H1 (cell line): Measurements from ENCODE around the gene LIN54. TPM values are rescaled to one million over a fixed set of nuclear protein-coding genes. Genes with fewer than 3 reads are reported as not detected.

Experiments used
- CTCF ChIA-PET: fragments of 300-600 bp; sonication (Branson Sonifier 250); formaldehyde crosslinking; loops from one replicate; lab custom pipeline; 2021; ENCODE audit not compliant: partially characterized antibody; lab: Charles Lee
- POLR2A ChIA-PET: fragments of 300-600 bp; sonication (Branson Sonifier 250); formaldehyde crosslinking; loops from one replicate; lab custom pipeline; 2021; ENCODE audit warnings: inconsistent platforms; ENCODE audit not compliant: partially characterized antibody; lab: Charles Lee
- DNase-seq, 2 experiments: peaks; one replicate each; pipeline versions ENCODE4 v3.0.0 to v3.0.0-alpha.2; 2010 to 2022; ENCODE audit warnings: low spot score in 2 of 2, low read depth in 1 of 2, mixed read lengths in 1 of 2
- FAIRE-seq: peaks from 2 replicates; lab custom pipeline; 2011; peaks lifted over from hg19 to GRCh38; lab: Jason Lieb, UNC
- H2AFZ ChIP-seq: 2 replicates; pipeline ENCODE4 v1.8.1; 2012; ENCODE audit warnings: low read length, inconsistent platforms
- H2AK5ac ChIP-seq: 2 replicates; pipeline ENCODE4 v1.6.1; 2013; ENCODE audit warnings: low read depth, low read length
- H2BK120ac ChIP-seq: replicated peaks from 2 replicates; pipeline ENCODE3; 2013; ENCODE audit warnings: low read depth, low read length, inconsistent platforms
- H2BK12ac ChIP-seq: 2 replicates; pipeline ENCODE4 v1.6.1; 2013; ENCODE audit warnings: low read depth, low read length
- H2BK15ac ChIP-seq: 2 replicates; pipeline ENCODE4 v1.6.1; 2013; ENCODE audit warnings: low read length
- H2BK20ac ChIP-seq: 2 replicates; pipeline ENCODE4 v1.6.1; 2013; ENCODE audit warnings: low read length
- H2BK5ac ChIP-seq: 2 replicates; pipeline ENCODE4 v1.6.1; 2013; ENCODE audit warnings: low read depth, low read length
- H3K14ac ChIP-seq: 2 replicates; pipeline ENCODE4 v1.6.1; 2013; ENCODE audit warnings: inconsistent platforms; ENCODE audit not compliant: insufficient read length
- H3K18ac ChIP-seq: 2 replicates; pipeline ENCODE4 v1.6.1; 2013; ENCODE audit warnings: low read length; ENCODE audit errors: extremely low read depth
- H3K23ac ChIP-seq: 2 replicates; pipeline ENCODE4 v1.6.1; 2013; ENCODE audit warnings: inconsistent platforms; ENCODE audit not compliant: insufficient read length
- H3K23me2 ChIP-seq: 2 replicates; pipeline ENCODE4 v1.6.1; 2013; ENCODE audit warnings: low read depth, low read length
- H3K27ac ChIP-seq: 2 replicates; pipeline ENCODE4 v1.6.1; 2011; ENCODE audit warnings: low read depth, low read length, inconsistent platforms
- H3K27me3 ChIP-seq, 4 experiments: replicated peaks in 1 of 4; 1 replicate in 1 of 4; 2 replicates in 3 of 4; pipeline versions ENCODE4 v1.6.1 to v1.8.1; 2011 to 2013; ENCODE audit warnings: low read length in 3 of 4, mild to moderate bottlenecking in 3 of 4, inconsistent platforms in 2 of 4, mixed read lengths in 2 of 4, moderate library complexity in 1 of 4; ENCODE audit not compliant: control insufficient read depth in 3 of 4, insufficient read depth in 3 of 4; ENCODE audit errors: extremely low read depth in 1 of 4
- H3K36me3 ChIP-seq, 4 experiments: 2 replicates each; pipeline versions ENCODE4 v1.6.1 to v1.8.1; 2011 to 2013; ENCODE audit warnings: mild to moderate bottlenecking in 4 of 4, low read length in 3 of 4, moderate library complexity in 2 of 4, control low read depth in 1 of 4, inconsistent platforms in 1 of 4; ENCODE audit not compliant: insufficient read depth in 4 of 4, control insufficient read depth in 2 of 4
- H3K4ac ChIP-seq: replicated peaks from 2 replicates; pipeline ENCODE3; 2013; ENCODE audit warnings: low read length, low read depth, mixed read lengths, inconsistent platforms; ENCODE audit not compliant: insufficient read length
- H3K4me1 ChIP-seq, 4 experiments: replicated peaks in 1 of 4; 1 replicate in 1 of 4; 2 replicates in 3 of 4; pipeline versions ENCODE4 v1.6.1 to v1.8.1; 2011 to 2013; ENCODE audit warnings: low read length in 3 of 4, inconsistent platforms in 2 of 4, mixed read lengths in 1 of 4; ENCODE audit not compliant: insufficient read depth in 4 of 4, control insufficient read depth in 3 of 4
- H3K4me2 ChIP-seq, 2 experiments: 2 replicates each; pipeline versions ENCODE4 v1.6.1 to v1.8.1; 2011 to 2013; ENCODE audit warnings: low read depth in 2 of 2, low read length in 2 of 2, control low read depth in 1 of 2, inconsistent platforms in 1 of 2, mild to moderate bottlenecking in 1 of 2; ENCODE audit not compliant: insufficient read depth in 1 of 2
- H3K4me3 ChIP-seq, 4 experiments: fragments of 200-600, 300-600 bp in 1 of 4; sonication (generic), shearing (Covaris generic), sonication (Bioruptor Twin) in 1 of 4; 2 replicates each; pipeline versions ENCODE4 v1.5.1 to v1.8.1; 2011 to 2016; ENCODE audit warnings: low read length in 4 of 4, low read depth in 3 of 4, control low read depth in 2 of 4, inconsistent platforms in 2 of 4, mild to moderate bottlenecking in 2 of 4, mixed read lengths in 1 of 4, moderate library complexity in 1 of 4; ENCODE audit not compliant: insufficient read depth in 2 of 4; ENCODE audit errors: extremely low read depth in 1 of 4
- H3K56ac ChIP-seq: replicated peaks from 2 replicates; pipeline ENCODE3; 2013; ENCODE audit warnings: low read depth, mild to moderate bottlenecking, mixed read lengths, low read length, inconsistent platforms; ENCODE audit not compliant: insufficient read length
- H3K79me1 ChIP-seq: 2 replicates; pipeline ENCODE4 v1.6.1; 2013; ENCODE audit warnings: low read depth, low read length, control low read depth
- H3K79me2 ChIP-seq, 2 experiments: 2 replicates each; pipeline versions ENCODE4 v1.6.1 to v1.8.1; 2012 to 2013; ENCODE audit warnings: low read length in 2 of 2, mild to moderate bottlenecking in 2 of 2, inconsistent platforms in 1 of 2; ENCODE audit not compliant: insufficient read depth in 2 of 2, control insufficient read depth in 1 of 2
- H3K9ac ChIP-seq, 4 experiments: replicated peaks in 1 of 4; 1 replicate in 1 of 4; 2 replicates in 3 of 4; pipeline versions ENCODE4 v1.6.1 to v1.8.1; 2011 to 2013; ENCODE audit warnings: low read depth in 3 of 4, low read length in 3 of 4, control low read depth in 2 of 4, mild to moderate bottlenecking in 2 of 4, moderate library complexity in 2 of 4, inconsistent platforms in 1 of 4; ENCODE audit errors: extremely low read depth in 1 of 4
- H3K9me3 ChIP-seq, 2 experiments: 2 replicates each; pipeline versions ENCODE4 v1.6.1 to v1.8.1; 2012 to 2013; ENCODE audit warnings: mild to moderate bottlenecking in 2 of 2, moderate library complexity in 2 of 2, control low read depth in 1 of 2, inconsistent platforms in 1 of 2, low read depth in 1 of 2, low read length in 1 of 2, mixed read lengths in 1 of 2; ENCODE audit not compliant: insufficient read depth in 2 of 2
- H4K20me1 ChIP-seq, 2 experiments: replicated peaks in 1 of 2; 2 replicates each; pipeline versions ENCODE3 to v1.8.1; 2011 to 2013; ENCODE audit warnings: inconsistent platforms in 2 of 2, low read length in 2 of 2, mild to moderate bottlenecking in 1 of 2; ENCODE audit not compliant: insufficient read depth in 2 of 2, control insufficient read depth in 1 of 2
- H4K5ac ChIP-seq: 2 replicates; pipeline ENCODE4 v1.6.1; 2013; ENCODE audit warnings: low read length, low read depth, mixed read lengths, inconsistent platforms; ENCODE audit not compliant: insufficient read length
- H4K8ac ChIP-seq: 2 replicates; pipeline ENCODE4 v1.8.0; 2013; ENCODE audit warnings: mild to moderate bottlenecking, moderate library complexity, low read length, inconsistent platforms; ENCODE audit not compliant: insufficient read depth; ENCODE audit errors: extremely low read depth
- H4K91ac ChIP-seq: replicated peaks from 2 replicates; pipeline ENCODE3; 2013; ENCODE audit warnings: low read length, mixed read lengths, inconsistent platforms; ENCODE audit not compliant: insufficient read length
- ATF2 ChIP-seq: IDR thresholded peaks from 2 replicates; pipeline ENCODE4 v1.6.1; 2012; ENCODE audit warnings: low read length, inconsistent platforms
- ATF3 ChIP-seq: IDR thresholded peaks from 2 replicates; pipeline ENCODE4 v1.6.1; 2011; ENCODE audit warnings: low read depth, mild to moderate bottlenecking, low read length; ENCODE audit not compliant: insufficient read depth
- CTBP2 ChIP-seq: IDR thresholded peaks from 2 replicates; pipeline ENCODE4 v1.7.0; 2011; ENCODE audit warnings: borderline replicate concordance, mild to moderate bottlenecking, moderate library complexity, mixed read lengths, low read length; ENCODE audit not compliant: insufficient read depth, insufficient read length
- GABPA ChIP-seq: IDR thresholded peaks from 2 replicates; pipeline ENCODE4 v1.6.1; 2011; ENCODE audit warnings: mild to moderate bottlenecking, low read length, moderate library complexity, borderline replicate concordance; ENCODE audit not compliant: insufficient read depth
- HDAC6 ChIP-seq: IDR thresholded peaks from one replicate; pipeline ENCODE4 v1.7.1; 2012; ENCODE audit warnings: low read depth, mild to moderate bottlenecking, inconsistent platforms, low read length, moderate library complexity
- JUND ChIP-seq: IDR thresholded peaks from 2 replicates; pipeline ENCODE4 v1.6.1; 2011; ENCODE audit warnings: mild to moderate bottlenecking, improper control_type of control experiment, low read length
- POU5F1 ChIP-seq: IDR thresholded peaks from 2 replicates; pipeline ENCODE4 v1.6.1; 2011; ENCODE audit warnings: low read depth, mild to moderate bottlenecking, low read length, moderate library complexity
- RXRA ChIP-seq: IDR thresholded peaks from 2 replicates; pipeline ENCODE4 v1.6.1; 2011; ENCODE audit warnings: low read depth, mild to moderate bottlenecking, low read length, moderate library complexity; ENCODE audit not compliant: insufficient read depth
- SIRT6 ChIP-seq: IDR thresholded peaks from one replicate; pipeline ENCODE4 v1.7.1; 2012; ENCODE audit warnings: low read length, inconsistent platforms
- SIX5 ChIP-seq: IDR thresholded peaks from 2 replicates; pipeline ENCODE4 v1.6.1; 2011; ENCODE audit warnings: mild to moderate bottlenecking, low read depth, low read length
- TAF7 ChIP-seq: optimal IDR thresholded peaks from 2 replicates; pipeline ENCODE3; 2011; ENCODE audit warnings: low read depth, mild to moderate bottlenecking, inconsistent platforms, low read length, moderate library complexity, borderline replicate concordance
- YY1 ChIP-seq: IDR thresholded peaks from 2 replicates; pipeline ENCODE4 v1.6.1; 2011; ENCODE audit warnings: low read depth, mild to moderate bottlenecking, low read length
- WGBS, 2 experiments: shearing (Covaris generic) in 1 of 2; methylation state at CpG; one replicate each; pipeline versions ENCODE4 v1.1.6 to v1.1.7; 2013 to 2015; ENCODE audit warnings: low lambda C conversion rate in 2 of 2, mixed read lengths in 2 of 2, inconsistent platforms in 1 of 2, low coverage in 1 of 2, missing lambda C conversion rate in 1 of 2; ENCODE audit not compliant: insufficient replicate concordance in 2 of 2, insufficient coverage in 1 of 2, insufficient read length in 1 of 2; ENCODE audit errors: extremely low coverage in 1 of 2, missing lambda C conversion rate in 1 of 2; 5-methylcytosine and 5-hydroxymethylcytosine counted together
- polyA plus RNA-seq, 7 experiments: library from polyadenylated mRNA; depleted of rRNA in 3 of 7; stranded (reverse) in 5 of 7; unstranded in 2 of 7; fragments of >200 nt in 5 of 7; fragments of 200-250 nt in 2 of 7; gene quantifications; 1 replicate in 5 of 7; 2 replicates in 1 of 7; 4 replicates in 1 of 7; pipeline versions ENCODE4 v1.2.1 to v1.2.3, GENCODE V29; 2011 to 2013; ENCODE audit warnings: missing spikeins in 2 of 7, mixed read lengths in 2 of 7
- total RNA-seq: library from RNA; stranded (reverse); fragmentation: NEBNext Ultra II Directional; extraction: Animal tissue kit (Norgen Biotek cat#: 25700); gene quantifications from 2 replicates; pipeline ENCODE4 v1.2.1, GENCODE V29; 2021

LIN54 gene
- total and polyA plus RNA-seq, 2 of the 8 experiments (the other 6 are each of a cell fraction or from before 2014, with no cell fraction given) = 5.7 to 11.1 TPM

GRCh38 chr4:82913305-82913704, 97.3 kb downstream of the LIN54 start:
- H2AK5ac ChIP-seq = no peak overlapping the region
- no peak overlapping the region for H2AFZ ChIP-seq
- H2BK12ac ChIP-seq = no peak overlapping the region
- H2BK15ac ChIP-seq = no peak overlapping the region
- H3K4me2 ChIP-seq = no peak overlapping the region
- no peaks in the 10 kb centered on the region for H4K20me1 ChIP-seq
- H3K23me2 ChIP-seq = no peaks in the 10 kb centered on the region
- ChIA-PET CTCF (interaction anchor here (1.4 kb wide), 1 partner anchor 11 kb away, joined by 3 read pairs; no protein-coding TSS in a partner anchor), POLR2A (interaction anchor here (1.1 kb wide), 1 partner anchor 13 kb away, joined by 3 read pairs; the partner anchor contains the start of gene THAP9)
- H3K18ac ChIP-seq = no peak overlapping the region
- H3K14ac ChIP-seq = no peak overlapping the region
- no peak for DNase-seq
- no peaks in the 10 kb centered on the region; the same call in 1 of the 2 replicates for H3K79me1 ChIP-seq
- H2BK20ac ChIP-seq = no peak overlapping the region
- WGBS, 2 experiments = 38% methylated on average over 2 of the region's 2 CpGs; no CpG with 5 or more reads in 1 of the 2 experiments
- no peak for FAIRE-seq
- no peak overlapping the region for H3K23ac ChIP-seq
- no peak overlapping the region for H4K5ac ChIP-seq
- no peak overlapping the region for H4K8ac ChIP-seq
- no peak overlapping the region for H3K4ac ChIP-seq
- no peaks in the 10 kb centered on the region for H3K79me2 ChIP-seq
- no peak overlapping the region for H4K91ac ChIP-seq
- H3K27ac ChIP-seq = no peak overlapping the region
- no peak overlapping the region for H2BK120ac ChIP-seq
- no peak overlapping the region for H3K9ac ChIP-seq
- H3K36me3 ChIP-seq = peaks cover 7 to 41% (median 15%) of the 10 kb centered on the region in 4 experiments
- H2BK5ac ChIP-seq = no peak overlapping the region
- H3K56ac ChIP-seq = no peak overlapping the region
- no peak overlapping the region for H3K4me3 ChIP-seq
- H3K4me1 ChIP-seq = no peaks in the 10 kb centered on the region
- H3K9me3 ChIP-seq = no peaks in the 10 kb centered on the region
- H3K27me3 ChIP-seq = peaks cover 0 to 2% (median 0%) of the 10 kb centered on the region in 4 experiments; a peak in 1 of 7 replicates
- TF ChIP-seq ATF2 (no peak), SIX5 (no peak), TAF7 (no peak), RXRA (no peak), HDAC6 (no peak), GABPA (no peak), POU5F1 (no peak), ATF3 (no peak), YY1 (no peak), CTBP2 (no peak), JUND (no peak), SIRT6 (no peak)
